NB4 (cell line): ENCODE data around the gene TRPM1.

Experiments used
- POLR2A ChIP-seq: IDR thresholded peaks from 2 replicates; pipeline ENCODE4 v1.6.1; 2011; ENCODE audit warnings: mild to moderate bottlenecking; ENCODE audit not compliant: insufficient read length; ENCODE audit errors: extremely low read depth
- TF ChIP-seq, protein P1 (sequence below): IDR thresholded peaks from one replicate; pipeline ENCODE4 v1.5.1; 2012; ENCODE audit warnings: low read depth, low read length
- TF ChIP-seq, protein P2 (sequence below): IDR thresholded peaks from 2 replicates; pipeline ENCODE4 v1.6.1; 2011; ENCODE audit warnings: low read depth, low read length

GRCh38 chr15:31102039-31102321 lies 455 bp upstream of the TRPM1 start:
- TF ChIP-seq POLR2A, result no peak
- TF ChIP-seq, protein P1, sequence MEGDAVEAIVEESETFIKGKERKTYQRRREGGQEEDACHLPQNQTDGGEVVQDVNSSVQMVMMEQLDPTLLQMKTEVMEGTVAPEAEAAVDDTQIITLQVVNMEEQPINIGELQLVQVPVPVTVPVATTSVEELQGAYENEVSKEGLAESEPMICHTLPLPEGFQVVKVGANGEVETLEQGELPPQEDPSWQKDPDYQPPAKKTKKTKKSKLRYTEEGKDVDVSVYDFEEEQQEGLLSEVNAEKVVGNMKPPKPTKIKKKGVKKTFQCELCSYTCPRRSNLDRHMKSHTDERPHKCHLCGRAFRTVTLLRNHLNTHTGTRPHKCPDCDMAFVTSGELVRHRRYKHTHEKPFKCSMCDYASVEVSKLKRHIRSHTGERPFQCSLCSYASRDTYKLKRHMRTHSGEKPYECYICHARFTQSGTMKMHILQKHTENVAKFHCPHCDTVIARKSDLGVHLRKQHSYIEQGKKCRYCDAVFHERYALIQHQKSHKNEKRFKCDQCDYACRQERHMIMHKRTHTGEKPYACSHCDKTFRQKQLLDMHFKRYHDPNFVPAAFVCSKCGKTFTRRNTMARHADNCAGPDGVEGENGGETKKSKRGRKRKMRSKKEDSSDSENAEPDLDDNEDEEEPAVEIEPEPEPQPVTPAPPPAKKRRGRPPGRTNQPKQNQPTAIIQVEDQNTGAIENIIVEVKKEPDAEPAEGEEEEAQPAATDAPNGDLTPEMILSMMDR, result no peak
- TF ChIP-seq, protein P2, sequence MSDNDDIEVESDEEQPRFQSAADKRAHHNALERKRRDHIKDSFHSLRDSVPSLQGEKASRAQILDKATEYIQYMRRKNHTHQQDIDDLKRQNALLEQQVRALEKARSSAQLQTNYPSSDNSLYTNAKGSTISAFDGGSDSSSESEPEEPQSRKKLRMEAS, result no peak
